ENCODE measurements around the gene GSDME.
"Not testable (repeated sequence)": the region's sequence is repeated elsewhere in the genome, so short reads cannot be mapped to it uniquely, and the experiment has no call there.

GSDME gene

GRCh38 chr7:24742506-24743162 is 14.6 kb downstream of the GSDME start:
- no peak for DNase-seq (ENCODE audit: low spot score)
- TF ChIP-seq CTCF (IDR thresholded peaks at IDR 0.05), result no peak
- H3K4me3 ChIP-seq, result no peak overlapping the region
- no peak overlapping the region for H3K27ac ChIP-seq

GRCh38 chr7:24741679-24742505 is 15.4 kb downstream of the GSDME start:
- no peak for DNase-seq (ENCODE audit: low spot score)
- Histone ChIP-seq H3K27ac (peak overlapping the region in 1 of 2 donors; percentile 11), H3K4me3 (no peak overlapping the region)
- TF ChIP-seq CTCF (IDR thresholded peaks at IDR 0.05), result no peak

GRCh38 chr7:24740871-24741270 is 16.4 kb downstream of the GSDME start:
- DNase-seq (ENCODE audit: low spot score), result no peak
- Histone ChIP-seq H3K4me3 (no peak overlapping the region), H3K27ac (no peak overlapping the region)
- TF ChIP-seq CTCF (IDR thresholded peaks at IDR 0.05), result no peak

- Histone ChIP-seq H3K27ac (no peak overlapping the region), H3K4me3 (no peak overlapping the region)
- no peak for TF ChIP-seq CTCF (IDR thresholded peaks at IDR 0.05)
- no peak for DNase-seq (ENCODE audit: low spot score)
These were observed 18.0 kb downstream of the GSDME start for GRCh38 chr7:24739306-24739705.

GRCh38 chr7:24738577-24738976 is 18.7 kb downstream of the GSDME start:
- Histone ChIP-seq H3K27ac (no peak overlapping the region), H3K4me3 (no peak overlapping the region)
- TF ChIP-seq CTCF (IDR thresholded peaks at IDR 0.05), result no peak
- no peak for DNase-seq (ENCODE audit: low spot score)

- H3K4me3 ChIP-seq, result no peak overlapping the region
- no peak for DNase-seq (ENCODE audit: low spot score)
- TF ChIP-seq CTCF (IDR thresholded peaks at IDR 0.05), result no peak
- no peak overlapping the region for H3K27ac ChIP-seq
These were observed 20.0 kb downstream of the GSDME start for GRCh38 chr7:24737281-24737680.

GRCh38 chr7:24735594-24735993 is 21.7 kb downstream of the GSDME start:
- DNase-seq (ENCODE audit: low spot score), result not testable (repeated sequence)

More at GRCh38 chr7:24735594-24735993, 21.7 kb downstream of the GSDME start:
- H3K4me3 ChIP-seq, H3K27ac ChIP-seq: not testable (repeated sequence)

Data from coronary artery (tissue), 2 donors.